GM18909 (cell line): Measurements from ENCODE around the gene PIK3CA.
"Not testable (repeated sequence)": the region's sequence is repeated elsewhere in the genome, so short reads cannot be mapped to it uniquely, and the experiment has no call there.

Experiments used
- ATAC-seq: cut with Tn5 transposase; IDR thresholded peaks from one replicate; pipeline ENCODE4 v1.9.1; 2021; ENCODE audit warnings: mild to moderate bottlenecking; ENCODE audit not compliant: unreplicated experiment, poor library complexity

Gene PIK3CA

GRCh38 chr3:179192542-179192941, 44.4 kb downstream of the PIK3CA start:
- ATAC-seq = no peak

GRCh38 chr3:179194931-179195330, 46.8 kb downstream of the PIK3CA start:
- no peak for ATAC-seq

- peak; percentile 84 for ATAC-seq
These were observed 47.9 kb downstream of the PIK3CA start for GRCh38 chr3:179196098-179196497.

GRCh38 chr3:179196700-179197099, 48.5 kb downstream of the PIK3CA start:
- no peak for ATAC-seq

- ATAC-seq = no peak
These were observed 52.6 kb downstream of the PIK3CA start for GRCh38 chr3:179200790-179201189.

GRCh38 chr3:179215550-179215949, 67.4 kb downstream of the PIK3CA start:
- ATAC-seq = not testable (repeated sequence)

- ATAC-seq = not testable (repeated sequence)
These were observed 70.1 kb downstream of the PIK3CA start for GRCh38 chr3:179218213-179218612.

- ATAC-seq = no peak
These were observed 75.4 kb downstream of the PIK3CA start for GRCh38 chr3:179223548-179223947.

- ATAC-seq = no peak
These were observed 76.4 kb downstream of the PIK3CA start for GRCh38 chr3:179224584-179224983.

GRCh38 chr3:179227349-179227748, 79.2 kb downstream of the PIK3CA start:
- ATAC-seq = no peak

- no peak for ATAC-seq
These were observed 81.0 kb downstream of the PIK3CA start for GRCh38 chr3:179229177-179229576.

- no peak for ATAC-seq
These were observed 84.9 kb downstream of the PIK3CA start for GRCh38 chr3:179233043-179233442.

GRCh38 chr3:179234199-179234598, 86.0 kb downstream of the PIK3CA start:
- ATAC-seq = no peak

GRCh38 chr3:179236669-179237301, 88.6 kb downstream of the PIK3CA start:
- ATAC-seq = peak; percentile 83

- ATAC-seq = peak; percentile 52
These were observed 92.1 kb downstream of the PIK3CA start for GRCh38 chr3:179240299-179240698.

- ATAC-seq = not testable (repeated sequence)
These were observed 94.7 kb downstream of the PIK3CA start for GRCh38 chr3:179242859-179243258.

GRCh38 chr3:179244878-179245277, 96.7 kb downstream of the PIK3CA start:
- ATAC-seq = no peak

- no peak for ATAC-seq
These were observed 99.3 kb downstream of the PIK3CA start for GRCh38 chr3:179247289-179248015.

GRCh38 chr3:179250803-179251476, 102.8 kb downstream of the PIK3CA start, which contains the start of gene KCNMB3:
Gene KCNMB3 (minus strand): TSS chr3:179251114. CDS start chr3:179250990, 124 bp downstream.
- ATAC-seq = no peak

GRCh38 chr3:179256813-179257212, 108.7 kb downstream of the PIK3CA start:
- no peak for ATAC-seq

GRCh38 chr3:179257742-179258141, 109.6 kb downstream of the PIK3CA start:
- ATAC-seq = not testable (repeated sequence)
